Spleen (tissue), 7 donors: ENCODE data around the gene LATS1.
"Not testable (repeated sequence)": the region's sequence is repeated elsewhere in the genome, so short reads cannot be mapped to it uniquely, and the experiment has no call there.

Experiments used
- CTCF ChIP-seq, 11 experiments: fragments of 200-600 bp in 7 of 11; fragments of 450-650 bp in 4 of 11; sonication (generic) in 4 of 11; IDR thresholded peaks in 8 of 11; conservative IDR thresholded peaks in 3 of 11; 1 replicate in 7 of 11; 2 replicates in 4 of 11; pipeline versions ENCODE4 v1.4.0 to v1.8.0; 2016 to 2021; ENCODE audit warnings: antibody characterized with exemption in 11 of 11, inconsistent platforms in 4 of 11, mild to moderate bottlenecking in 1 of 11
- POLR2A ChIP-seq, 3 donors: fragments of 450-650 bp; IDR thresholded peaks; one replicate each; pipeline ENCODE4 v1.5.1; 2017; ENCODE audit warnings: antibody characterized with exemption in 3 of 3, mild to moderate bottlenecking in 1 of 3
- POLR2AphosphoS5 ChIP-seq, 3 donors: sonication (generic); formaldehyde crosslinking; IDR thresholded peaks; one replicate each; pipeline ENCODE4 v1.5.1; 2017; ENCODE audit warnings: antibody characterized with exemption in 3 of 3
- donor health status: DM: no; HTN: no; CAD: no; lungs with moderate emphysema.
- donor health status: DM: no; HTN: no; CAD: no.
- donor health status: DM: no; HTN: no; CAD: no.

GRCh38 chr6:149672265-149672664 lies 45.6 kb downstream of the LATS1 start:
- not testable (repeated sequence) for TF ChIP-seq CTCF (IDR thresholded peaks at IDR 0.05 in 8 of 11, conservative IDR thresholded peaks at IDR 0.05 in 3 of 11); POLR2A (IDR thresholded peaks at IDR 0.05); POLR2AphosphoS5 (IDR thresholded peaks at IDR 0.05)
